IPS-NIHi11 (cell line): Measurements from ENCODE around the gene SYVN1.
A peak's percentile ranks its signal among the peaks of the same experiment; 100 is the strongest.

ENCODE experiments used
- DNase-seq: peaks from one replicate; pipeline ENCODE4 v3.0.0; 2012; ENCODE audit warnings: mixed read lengths, low spot score

The SYVN1 gene

DNA sequence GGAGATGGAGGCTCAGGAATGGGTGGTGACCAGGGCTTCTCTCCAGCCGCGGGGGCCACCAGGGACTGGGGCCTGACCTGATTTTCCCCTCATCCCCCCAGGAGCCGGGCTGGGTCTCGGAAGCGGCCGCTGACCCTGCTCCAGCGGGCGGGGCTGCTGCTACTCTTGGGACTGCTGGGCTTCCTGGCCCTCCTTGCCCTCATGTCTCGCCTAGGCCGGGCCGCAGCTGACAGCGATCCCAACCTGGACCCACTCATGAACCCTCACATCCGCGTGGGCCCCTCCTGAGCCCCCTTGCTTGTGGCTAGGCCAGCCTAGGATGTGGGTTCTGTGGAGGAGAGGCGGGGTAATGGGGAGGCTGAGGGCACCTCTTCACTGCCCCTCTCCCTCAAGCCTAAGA lies 46.5 kb downstream of the SYVN1 start:
- no peak for DNase-seq

- no peak for DNase-seq
These were observed 47.1 kb downstream of the SYVN1 start for GRCh38 chr11:65087216-65087615.

GRCh38 chr11:65086809-65087208 lies 47.5 kb downstream of the SYVN1 start:
- no peak for DNase-seq

GRCh38 chr11:65085446-65085845 lies 48.9 kb downstream of the SYVN1 start:
- no peak for DNase-seq

- DNase-seq: no peak
These were observed 49.5 kb downstream of the SYVN1 start for GRCh38 chr11:65084598-65085375.

- peak; percentile 99 for DNase-seq
These were observed 50.3 kb downstream of the SYVN1 start, which contains the start of the genes CDCA5 and ZFPL1 for GRCh38 chr11:65083834-65084597. Gene CDCA5, minus strand, starts transcription at chr11:65084040. Its CDS starts 62 bp downstream, at chr11:65083978. Gene ZFPL1, plus strand, starts transcription at chr11:65084222. Its CDS starts 477 bp downstream, at chr11:65084699.

- no peak for DNase-seq
These were observed 51.0 kb downstream of the SYVN1 start for GRCh38 chr11:65083134-65083833.

DNA sequence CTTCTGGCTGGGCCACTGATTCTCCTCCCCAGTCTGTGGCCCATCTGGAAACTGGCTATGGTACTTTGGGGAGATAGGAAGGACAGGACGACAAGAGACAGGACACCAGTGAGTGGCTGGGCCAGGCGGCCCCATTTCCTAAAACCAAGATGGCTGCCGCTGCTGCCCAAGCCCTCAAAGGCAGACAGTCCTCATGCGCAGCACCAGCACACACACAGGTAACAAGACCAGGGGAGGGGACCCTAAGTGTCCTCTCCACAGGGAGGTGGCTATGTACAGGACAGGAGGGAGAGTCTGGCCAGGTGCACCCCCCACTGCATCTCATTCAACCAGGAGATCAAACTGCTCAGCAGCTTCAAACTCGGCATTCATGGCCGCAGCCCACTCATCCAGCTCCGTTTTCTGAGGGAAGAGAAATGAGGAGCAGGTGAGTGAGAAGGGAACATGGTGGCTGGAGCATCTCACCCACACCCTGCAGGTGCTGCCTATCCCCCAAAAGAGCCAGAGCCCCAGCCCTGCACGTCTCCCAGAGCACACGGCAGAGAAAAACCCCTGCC lies 55.5 kb downstream of the SYVN1 start:
- DNase-seq: no peak

GRCh38 chr11:65078151-65078550 lies 56.2 kb downstream of the SYVN1 start:
- DNase-seq: peak; percentile 77

DNA sequence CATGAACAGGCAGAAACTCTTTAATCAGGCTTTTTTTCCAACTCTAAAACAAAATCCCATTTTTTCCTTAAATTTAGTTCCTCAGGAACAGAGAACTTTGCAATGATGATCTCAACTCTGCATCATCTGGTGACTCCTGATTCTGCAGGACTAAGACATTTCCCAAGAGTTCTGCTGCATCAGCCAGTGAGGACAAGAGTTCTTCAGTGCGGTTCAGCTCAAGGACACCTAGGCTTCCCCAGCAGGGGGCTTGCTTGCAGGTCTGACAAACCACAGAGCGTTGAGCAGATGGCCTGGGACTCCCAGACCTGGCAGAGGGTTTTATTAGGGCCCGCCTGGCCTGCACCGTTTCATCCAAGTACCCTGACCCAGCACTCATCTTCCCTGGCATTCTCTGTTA lies 56.9 kb downstream of the SYVN1 start:
- no peak for DNase-seq
